ENCODE results near the gene DYNLT1. TPM values are rescaled to one million over a fixed set of nuclear protein-coding genes. Genes with fewer than 3 reads are reported as not detected.
A peak's percentile ranks its signal among the peaks of the same experiment; 100 is the strongest.

The DYNLT1 gene
- total and polyA plus RNA-seq, 4 experiments from 2014 or later = 78.8 to 105 (median 92.1) TPM

GRCh38 chr6:158604048-158604406 lies 40.5 kb downstream of the DYNLT1 start:
- H3K27me3 Mint-ChIP-seq = no peaks in the 10 kb centered on the region
- POLR2A ChIA-PET (ENCODE audit: partially characterized antibody) = interaction anchor here (2.0 kb wide), 1 partner anchor 44 kb away, joined by 8 read pairs; the partner anchor contains the start of gene TMEM181
- H3K9me3 Mint-ChIP-seq = no peaks in the 10 kb centered on the region
- peak overlapping the region in 4 of 7 donors; percentile 50 to 79 (median 71) for H3K27ac Mint-ChIP-seq
- CTCF ChIA-PET (ENCODE audit: partially characterized antibody) = interaction anchor here (0.8 to 3.9 kb wide), 11 partner anchors 8 to 390 kb away, joined by 3 to 22 read pairs (median 3); no protein-coding TSS in a partner anchor
- no peaks in the 10 kb centered on the region for H3K9me3 ChIP-seq (ENCODE audit: control insufficient read depth in 1 of 2, low read length in 2 of 2)
- H3K36me3 ChIP-seq (ENCODE audit: insufficient read depth, low read length) = peaks cover 46% of the 10 kb centered on the region
- no peaks in the 10 kb centered on the region for H3K27me3 ChIP-seq (ENCODE audit: insufficient read depth, low read length)
- H3K4me1 ChIP-seq (ENCODE audit: insufficient read depth, low read length) = no peaks in the 10 kb centered on the region
- intact Hi-C loops (cut with micrococcal nuclease) = no loop called here
- H3K4me3 ChIP-seq (ENCODE audit: low read length in 2 of 2) = no peak overlapping the region
- H3K36me3 Mint-ChIP-seq = peaks cover 36 to 63% of the 10 kb centered on the region in 2 donors
- peaks cover 5 to 15% (median 14%) of the 10 kb centered on the region in 4 donors for H3K4me1 Mint-ChIP-seq
- H3K27ac ChIP-seq (ENCODE audit: low read depth, low read length) = no peak overlapping the region
- DNase-seq = no peak
- no peak overlapping the region for H3K4me3 Mint-ChIP-seq

GRCh38 chr6:158603261-158604047 lies 41.1 kb downstream of the DYNLT1 start:
- H3K9me3 Mint-ChIP-seq = no peaks in the 10 kb centered on the region
- H3K4me1 ChIP-seq (ENCODE audit: insufficient read depth, low read length) = no peaks in the 10 kb centered on the region
- H3K27me3 Mint-ChIP-seq = no peaks in the 10 kb centered on the region
- no peak overlapping the region for H3K4me3 ChIP-seq (ENCODE audit: low read length in 2 of 2)
- H3K4me3 Mint-ChIP-seq = peak overlapping the region in 1 of 8 donors; percentile 2
- peaks cover 43% of the 10 kb centered on the region for H3K36me3 ChIP-seq (ENCODE audit: insufficient read depth, low read length)
- peak overlapping the region in 4 of 7 donors; percentile 1 to 86 (median 29) for H3K27ac Mint-ChIP-seq
- CTCF ChIA-PET (ENCODE audit: partially characterized antibody) = interaction anchor here (0.8 to 3.9 kb wide), 5 partner anchors 35 to 390 kb away, joined by 3 to 17 read pairs (median 5); no protein-coding TSS in a partner anchor
- POLR2A ChIA-PET (ENCODE audit: partially characterized antibody) = interaction anchor here (2.0 kb wide), 1 partner anchor 44 kb away, joined by 8 read pairs; the partner anchor contains the start of gene TMEM181
- no peak for DNase-seq
- H3K27ac ChIP-seq (ENCODE audit: low read depth, low read length) = no peak overlapping the region
- intact Hi-C loops (cut with micrococcal nuclease) = no loop called here
- H3K27me3 ChIP-seq (ENCODE audit: insufficient read depth, low read length) = no peaks in the 10 kb centered on the region
- H3K4me1 Mint-ChIP-seq = peaks cover 6 to 15% (median 14%) of the 10 kb centered on the region in 4 donors
- H3K36me3 Mint-ChIP-seq = peaks cover 35 to 62% of the 10 kb centered on the region in 2 donors
- H3K9me3 ChIP-seq (ENCODE audit: control insufficient read depth in 1 of 2, low read length in 2 of 2) = no peaks in the 10 kb centered on the region

GRCh38 chr6:158599635-158600034 lies 44.9 kb downstream of the DYNLT1 start:
- CTCF ChIA-PET (ENCODE audit: partially characterized antibody) = interaction anchor here (1.1 kb wide), 1 partner anchor 379 kb away, joined by 3 read pairs; no protein-coding TSS in a partner anchor
- peaks cover 41 to 70% of the 10 kb centered on the region in 2 donors for H3K36me3 Mint-ChIP-seq

GRCh38 chr6:158597565-158597964 lies 47.0 kb downstream of the DYNLT1 start:
- ChIA-PET CTCF (ENCODE audit: partially characterized antibody) (interaction anchor here (3.4 kb wide), 1 partner anchor 8 kb away, joined by 20 read pairs; no protein-coding TSS in a partner anchor), POLR2A (ENCODE audit: partially characterized antibody) (no interaction called here)
- Histone ChIP-seq H3K9me3 (ENCODE audit: control insufficient read depth in 1 of 2, low read length in 2 of 2) (no peaks in the 10 kb centered on the region), H3K4me1 (ENCODE audit: insufficient read depth, low read length) (no peaks in the 10 kb centered on the region), H3K27me3 (ENCODE audit: insufficient read depth, low read length) (no peaks in the 10 kb centered on the region), H3K36me3 (ENCODE audit: insufficient read depth, low read length) (peaks cover 36% of the 10 kb centered on the region), H3K27ac (ENCODE audit: low read depth, low read length) (no peak overlapping the region), H3K4me3 (ENCODE audit: low read length in 2 of 2) (no peak overlapping the region)
- peaks cover 49 to 72% of the 10 kb centered on the region in 2 donors for H3K36me3 Mint-ChIP-seq
- peak overlapping the region in 4 of 7 donors; percentile 11 to 28 (median 22) for H3K27ac Mint-ChIP-seq
- H3K4me1 Mint-ChIP-seq = peaks cover 5 to 9% (median 6%) of the 10 kb centered on the region in 4 donors
- no peaks in the 10 kb centered on the region for H3K27me3 Mint-ChIP-seq
- no peaks in the 10 kb centered on the region for H3K9me3 Mint-ChIP-seq
- no peak for DNase-seq
- H3K4me3 Mint-ChIP-seq = no peak overlapping the region
- intact Hi-C loops (cut with micrococcal nuclease) = no loop called here

More at GRCh38 chr6:158599635-158600034, 44.9 kb downstream of the DYNLT1 start:
- Histone ChIP-seq H3K27me3 (ENCODE audit: insufficient read depth, low read length) (no peaks in the 10 kb centered on the region), H3K4me3 (ENCODE audit: low read length in 2 of 2) (no peak overlapping the region), H3K27ac (ENCODE audit: low read depth, low read length) (no peak overlapping the region), H3K4me1 (ENCODE audit: insufficient read depth, low read length) (no peaks in the 10 kb centered on the region), H3K36me3 (ENCODE audit: insufficient read depth, low read length) (peaks cover 31% of the 10 kb centered on the region), H3K9me3 (ENCODE audit: control insufficient read depth in 1 of 2, low read length in 2 of 2) (no peaks in the 10 kb centered on the region)
- Mint-ChIP-seq H3K4me1 (peaks cover 9 to 14% (median 12%) of the 10 kb centered on the region in 4 donors), H3K27me3 (no peaks in the 10 kb centered on the region), H3K4me3 (no peak overlapping the region), H3K27ac (no peak overlapping the region), H3K9me3 (no peaks in the 10 kb centered on the region)
- no peak for DNase-seq
- intact Hi-C loops (cut with micrococcal nuclease) = no loop called here
- POLR2A ChIA-PET (ENCODE audit: partially characterized antibody) = no interaction called here

- Mint-ChIP-seq H3K27me3 (no peaks in the 10 kb centered on the region), H3K4me3 (no peak overlapping the region), H3K4me1 (peaks cover under 1 to 9% (median 2%) of the 10 kb centered on the region in 4 donors), H3K36me3 (peaks cover 45 to 69% of the 10 kb centered on the region in 2 donors), H3K27ac (peak overlapping the region in 5 of 7 donors; percentile 11 to 81 (median 67)), H3K9me3 (no peaks in the 10 kb centered on the region)
- no peak for DNase-seq
- Histone ChIP-seq H3K27me3 (ENCODE audit: insufficient read depth, low read length) (no peaks in the 10 kb centered on the region), H3K4me3 (ENCODE audit: low read length in 2 of 2) (no peak overlapping the region), H3K4me1 (ENCODE audit: insufficient read depth, low read length) (no peaks in the 10 kb centered on the region), H3K27ac (ENCODE audit: low read depth, low read length) (no peak overlapping the region), H3K36me3 (ENCODE audit: insufficient read depth, low read length) (peaks cover 43% of the 10 kb centered on the region), H3K9me3 (ENCODE audit: control insufficient read depth in 1 of 2, low read length in 2 of 2) (no peaks in the 10 kb centered on the region)
- ChIA-PET POLR2A (ENCODE audit: partially characterized antibody) (no interaction called here), CTCF (ENCODE audit: partially characterized antibody) (interaction anchor here (3.0 to 3.4 kb wide), 2 partner anchors 9 to 94 kb away, joined by 12 to 20 read pairs; no protein-coding TSS in a partner anchor)
- intact Hi-C loops (cut with micrococcal nuclease) = no loop called here
Measured at GRCh38 chr6:158596861-158597260, 47.7 kb downstream of the DYNLT1 start.

- no peaks in the 10 kb centered on the region for H3K9me3 ChIP-seq (ENCODE audit: control insufficient read depth in 1 of 2, low read length in 2 of 2)
- Mint-ChIP-seq H3K27me3 (no peaks in the 10 kb centered on the region), H3K27ac (peak overlapping the region in 1 of 7 donors; percentile 52), H3K4me3 (no peak overlapping the region), H3K36me3 (peaks cover 57 to 82% of the 10 kb centered on the region in 2 donors), H3K4me1 (peaks cover 0 to 12% (median 2%) of the 10 kb centered on the region in 4 donors), H3K9me3 (no peaks in the 10 kb centered on the region)
- CTCF ChIA-PET (ENCODE audit: partially characterized antibody) = interaction anchor here (1.0 to 3.4 kb wide), 8 partner anchors 11 to 381 kb away, joined by 3 to 20 read pairs (median 11); no protein-coding TSS in a partner anchor
- DNase-seq = peak in 4 of 5 donors; percentile 12 to 26 (median 21)
- POLR2A ChIA-PET (ENCODE audit: partially characterized antibody) = interaction anchor here (0.6 to 1.0 kb wide), 2 partner anchors 29 to 31 kb away, joined by 3 read pairs; no protein-coding TSS in a partner anchor
- no peak overlapping the region for H3K27ac ChIP-seq (ENCODE audit: low read depth, low read length)
- H3K4me1 ChIP-seq (ENCODE audit: insufficient read depth, low read length) = no peaks in the 10 kb centered on the region
- no peaks in the 10 kb centered on the region for H3K27me3 ChIP-seq (ENCODE audit: insufficient read depth, low read length)
- intact Hi-C loops (cut with micrococcal nuclease) = no loop called here
- peaks cover 57% of the 10 kb centered on the region for H3K36me3 ChIP-seq (ENCODE audit: insufficient read depth, low read length)
- no peak overlapping the region for H3K4me3 ChIP-seq (ENCODE audit: low read length in 2 of 2)
Measured at GRCh38 chr6:158595223-158595622, 49.3 kb downstream of the DYNLT1 start.

- H3K27ac ChIP-seq (ENCODE audit: low read depth, low read length) = no peak overlapping the region
- ChIA-PET POLR2A (ENCODE audit: partially characterized antibody) (no interaction called here), CTCF (ENCODE audit: partially characterized antibody) (interaction anchor here (1.2 to 2.7 kb wide), 5 partner anchors 26 to 379 kb away, joined by 3 to 18 read pairs (median 10); no protein-coding TSS in a partner anchor)
- Mint-ChIP-seq H3K27me3 (no peaks in the 10 kb centered on the region), H3K36me3 (peaks cover 67 to 86% of the 10 kb centered on the region in 2 donors), H3K4me1 (peaks cover 0 to 10% (median 2%) of the 10 kb centered on the region in 4 donors), H3K9me3 (no peaks in the 10 kb centered on the region), H3K4me3 (no peak overlapping the region), H3K27ac (peak overlapping the region in 4 of 7 donors; percentile 9 to 69 (median 56))
- H3K9me3 ChIP-seq (ENCODE audit: control insufficient read depth in 1 of 2, low read length in 2 of 2) = no peaks in the 10 kb centered on the region
- H3K4me1 ChIP-seq (ENCODE audit: insufficient read depth, low read length) = no peaks in the 10 kb centered on the region
- intact Hi-C loops (cut with micrococcal nuclease) = no loop called here
- no peak overlapping the region for H3K4me3 ChIP-seq (ENCODE audit: low read length in 2 of 2)
- H3K27me3 ChIP-seq (ENCODE audit: insufficient read depth, low read length) = no peaks in the 10 kb centered on the region
- H3K36me3 ChIP-seq (ENCODE audit: insufficient read depth, low read length) = peaks cover 69% of the 10 kb centered on the region
- no peak for DNase-seq
Measured at GRCh38 chr6:158593670-158594069, 50.9 kb downstream of the DYNLT1 start.

Data from CD4-positive, alpha-beta memory T cell (primary cell).